Midbrain (tissue), 1 donor: Measurements from ENCODE around the gene BCO2.
"Not testable (repeated sequence)": the region's sequence is repeated elsewhere in the genome, so short reads cannot be mapped to it uniquely, and the experiment has no call there.

Experiments
- DNase-seq: peaks from one replicate; lab custom pipeline; 2025; lab: John Stamatoyannopoulos, UW

BCO2 gene, protein sequence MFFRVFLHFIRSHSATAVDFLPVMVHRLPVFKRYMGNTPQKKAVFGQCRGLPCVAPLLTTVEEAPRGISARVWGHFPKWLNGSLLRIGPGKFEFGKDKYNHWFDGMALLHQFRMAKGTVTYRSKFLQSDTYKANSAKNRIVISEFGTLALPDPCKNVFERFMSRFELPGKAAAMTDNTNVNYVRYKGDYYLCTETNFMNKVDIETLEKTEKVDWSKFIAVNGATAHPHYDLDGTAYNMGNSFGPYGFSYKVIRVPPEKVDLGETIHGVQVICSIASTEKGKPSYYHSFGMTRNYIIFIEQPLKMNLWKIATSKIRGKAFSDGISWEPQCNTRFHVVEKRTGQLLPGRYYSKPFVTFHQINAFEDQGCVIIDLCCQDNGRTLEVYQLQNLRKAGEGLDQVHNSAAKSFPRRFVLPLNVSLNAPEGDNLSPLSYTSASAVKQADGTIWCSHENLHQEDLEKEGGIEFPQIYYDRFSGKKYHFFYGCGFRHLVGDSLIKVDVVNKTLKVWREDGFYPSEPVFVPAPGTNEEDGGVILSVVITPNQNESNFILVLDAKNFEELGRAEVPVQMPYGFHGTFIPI

DNA sequence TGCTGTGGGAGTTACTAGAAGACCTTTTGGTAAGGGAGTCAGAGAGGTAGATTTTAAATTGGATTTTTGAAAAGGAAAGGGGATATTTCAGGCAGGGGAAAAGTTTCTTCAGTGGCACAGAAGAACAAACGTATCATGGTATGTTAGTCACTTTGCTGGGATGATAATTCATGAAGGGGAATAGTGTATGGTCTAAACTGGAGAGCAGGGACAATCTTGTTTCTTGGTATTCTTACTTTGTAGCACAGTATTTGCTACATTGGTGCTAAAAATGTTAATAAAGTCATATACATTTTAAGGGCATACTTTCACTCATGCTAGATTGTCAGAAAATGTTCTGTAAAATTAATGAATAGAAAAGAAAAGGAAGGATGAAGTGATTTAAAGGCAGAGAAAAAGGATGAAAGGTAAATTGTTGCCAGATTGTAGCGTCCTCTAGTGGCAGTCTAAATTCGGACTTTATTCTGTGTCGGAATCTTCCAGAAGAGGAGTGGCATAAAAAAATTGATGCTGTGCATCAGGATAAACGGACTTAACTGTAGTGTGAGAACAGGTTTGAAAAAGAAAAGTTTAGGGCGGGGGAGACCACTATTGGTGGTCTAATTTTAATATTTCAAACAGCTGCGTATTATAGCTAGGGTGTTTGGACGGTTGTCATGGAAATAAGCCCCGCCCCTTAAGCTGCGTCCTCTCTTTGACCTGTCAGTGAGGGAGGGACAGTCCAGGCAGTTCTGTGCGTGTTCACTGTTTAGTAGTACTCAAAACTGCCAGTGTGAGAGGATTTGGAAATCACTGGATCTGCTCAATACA lies at the start of gene BCO2:
BCO2 (plus strand) TSS at position 724 of the 810 bp plus-strand sequence. CDS start 90 bp downstream, outside the sequence.
- peak; percentile 85 for DNase-seq

DNA sequence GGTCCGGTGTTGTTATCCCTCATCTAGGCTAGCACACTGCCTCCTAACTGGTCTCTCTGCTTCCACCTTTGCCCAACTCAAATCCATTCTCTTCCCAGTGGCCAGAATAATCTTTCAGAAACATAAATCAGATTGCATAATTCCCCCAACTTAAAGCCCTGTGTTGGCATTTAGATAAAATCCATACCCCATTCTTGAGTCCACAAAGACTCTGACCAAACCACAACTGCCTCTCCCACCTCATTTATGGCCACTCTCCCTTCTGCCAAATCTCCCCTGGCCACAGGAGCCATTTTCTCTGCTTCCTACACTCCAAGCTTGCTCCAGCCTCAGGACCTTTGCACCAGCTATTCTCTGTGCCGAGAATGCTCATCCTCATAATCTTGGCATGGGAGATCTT lies 48.3 kb upstream of the BCO2 start:
- DNase-seq, result no peak

DNA sequence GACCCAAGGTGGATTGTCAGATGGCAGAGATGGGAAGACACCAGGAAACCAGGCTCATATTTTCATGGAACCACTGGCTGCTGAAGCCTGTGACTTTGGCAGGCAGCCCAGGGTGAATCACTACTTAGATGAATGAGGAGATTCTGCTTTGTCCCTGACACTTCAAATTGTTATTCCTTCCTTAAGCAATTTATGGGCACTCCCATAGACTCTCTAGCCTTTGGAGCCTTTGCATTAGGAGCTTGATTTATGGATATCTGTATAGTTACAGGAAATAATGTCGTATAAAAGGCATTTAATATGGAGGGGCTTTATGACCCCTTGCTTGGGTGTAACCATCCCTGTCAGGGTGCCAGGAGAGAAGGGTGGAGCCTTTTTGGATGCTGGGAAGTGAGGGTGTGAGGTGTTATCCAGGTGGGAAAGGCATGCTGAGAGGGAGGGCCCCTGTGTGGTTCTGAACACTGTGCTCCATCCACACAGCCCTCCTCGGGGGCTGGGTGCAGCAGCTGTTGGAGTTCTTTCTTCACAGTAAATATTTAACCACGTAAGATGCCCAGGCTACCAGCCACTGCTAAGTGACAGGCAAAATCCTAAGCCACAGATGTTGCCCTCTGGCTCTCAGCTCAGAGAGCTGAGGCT lies 46.7 kb upstream of the BCO2 start:
- no peak for DNase-seq

DNA sequence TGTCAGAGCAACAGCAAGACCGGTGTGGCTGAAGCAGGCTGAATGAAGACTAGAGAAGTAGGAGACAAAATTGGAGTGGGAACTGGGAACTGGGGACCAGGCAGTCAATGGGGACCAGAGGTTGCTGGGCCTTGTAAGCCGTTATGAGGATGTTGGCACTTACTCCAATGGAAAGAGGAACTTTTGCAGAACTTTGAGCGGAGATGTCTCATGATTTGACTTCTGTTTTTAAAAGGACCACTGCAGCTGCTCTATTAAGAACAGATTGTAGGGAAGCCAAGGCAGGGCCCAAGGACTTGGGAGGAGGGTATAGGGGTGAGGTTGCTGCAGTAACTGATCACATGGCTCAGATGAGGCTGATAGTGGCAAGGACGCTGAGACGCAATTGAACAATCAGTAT lies 45.7 kb upstream of the BCO2 start:
- DNase-seq, result peak; percentile 37

DNA sequence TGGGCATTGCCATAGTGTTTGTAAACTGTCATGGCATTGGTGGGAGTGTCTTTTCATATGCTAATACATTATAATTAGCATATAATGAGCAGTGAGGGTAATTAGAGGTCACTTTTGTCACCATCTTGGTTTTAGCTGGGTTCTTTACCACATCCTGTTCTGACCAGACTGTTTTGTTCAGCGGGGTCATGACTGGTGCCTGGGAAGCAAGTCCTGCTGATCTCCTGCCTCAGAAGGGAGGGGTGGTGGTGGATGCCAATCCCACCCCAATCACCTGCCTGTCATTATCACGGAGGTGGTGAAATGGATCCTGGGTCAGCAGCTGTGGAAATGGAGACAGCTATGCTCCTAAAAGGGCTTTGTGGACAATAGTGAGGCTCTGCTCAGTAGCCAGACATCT lies 42.6 kb upstream of the BCO2 start:
- DNase-seq, result no peak

DNA sequence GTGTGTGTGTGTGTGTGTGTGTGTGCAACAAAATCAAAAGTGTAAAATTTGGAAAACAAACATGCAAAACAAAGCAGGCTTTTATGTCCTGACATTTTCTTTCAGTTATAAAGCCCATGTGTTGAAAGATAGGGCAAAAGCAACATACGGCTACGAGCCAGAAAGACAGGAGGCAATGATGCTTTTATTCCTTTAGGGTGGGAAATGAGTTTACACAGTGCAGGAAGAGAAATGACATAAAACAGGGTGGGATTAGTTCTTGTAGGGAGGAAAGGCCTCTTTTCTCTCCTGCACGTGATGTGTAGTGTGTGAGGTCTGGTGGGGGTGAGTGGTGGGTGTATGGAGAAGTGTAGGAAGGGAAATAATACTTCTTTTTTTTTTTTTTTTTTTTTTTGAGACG lies 40.8 kb upstream of the BCO2 start:
- DNase-seq, result no peak

DNA sequence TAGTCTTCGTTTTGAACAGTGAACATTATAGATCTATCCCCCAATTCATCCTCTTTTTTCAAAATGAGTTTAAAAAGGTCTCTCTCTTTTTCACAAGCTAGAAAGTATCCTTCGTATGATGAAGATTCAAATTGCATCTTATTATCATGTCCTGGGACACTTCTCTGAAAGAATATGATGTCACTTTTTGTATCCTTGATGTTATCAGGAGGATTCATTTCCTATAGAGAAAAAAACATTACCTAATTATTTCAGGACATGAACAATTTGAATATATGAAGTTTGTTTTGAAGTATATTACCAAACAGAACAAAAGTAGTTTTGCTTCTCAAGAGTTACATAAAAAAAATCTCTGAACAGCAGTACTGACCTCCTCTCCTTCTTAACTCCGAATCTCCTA lies 31.7 kb upstream of the BCO2 start:
- no peak for DNase-seq

DNA sequence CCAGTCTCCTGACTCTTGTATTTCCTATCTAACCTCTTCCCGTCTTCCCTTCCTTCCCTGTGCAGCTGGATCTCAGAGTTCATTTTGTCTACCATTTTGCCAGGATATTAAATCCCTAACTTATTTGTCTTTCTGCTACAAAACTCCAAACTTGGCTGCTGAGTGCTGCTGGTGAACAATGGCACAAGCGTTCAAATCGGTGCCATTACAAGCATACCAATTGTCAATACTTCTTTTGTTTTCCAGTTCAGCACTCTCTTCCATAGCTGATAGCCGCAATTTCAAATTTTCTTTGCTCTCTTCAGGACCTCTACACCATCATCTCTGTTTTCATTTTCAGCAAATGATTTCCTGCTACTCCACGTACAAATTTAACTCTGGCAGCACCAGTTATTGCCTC lies 24.8 kb upstream of the BCO2 start:
- DNase-seq, result peak; percentile 44

DNA sequence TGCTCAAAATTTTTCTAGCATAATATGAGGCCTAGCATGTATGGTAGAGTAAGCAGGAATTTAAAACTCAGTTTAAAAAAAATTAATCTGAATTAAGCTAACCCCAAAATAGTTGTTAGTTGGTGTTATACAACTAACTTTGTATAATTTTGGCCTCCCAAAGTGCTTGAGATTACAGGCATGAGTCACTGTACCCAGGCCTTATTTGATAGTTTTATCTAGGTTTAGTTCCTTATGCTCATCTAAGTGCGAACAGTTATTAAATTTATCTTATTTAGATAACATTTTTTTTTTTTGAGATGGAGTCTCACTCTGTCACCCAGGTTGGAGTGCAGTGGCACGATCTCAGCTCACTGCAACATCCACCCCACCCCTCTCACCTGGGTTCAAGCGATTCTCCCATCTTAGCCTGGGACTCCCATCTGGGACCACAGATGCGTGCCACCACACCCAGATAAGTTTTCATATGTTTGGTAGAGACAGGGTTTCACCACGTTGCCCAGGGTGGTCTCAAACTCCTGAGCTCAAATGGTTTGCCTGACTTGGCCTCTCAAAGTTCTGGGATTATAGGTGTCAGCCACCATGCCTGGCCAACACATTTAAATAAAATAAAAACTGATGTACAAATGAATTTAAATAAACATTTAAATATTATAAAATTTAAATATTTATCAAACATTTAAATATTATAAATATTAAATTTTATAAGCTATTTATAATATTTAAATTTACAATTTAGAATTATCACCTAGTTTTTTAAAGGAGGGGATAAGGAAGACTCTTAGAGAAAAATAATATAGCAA lies 19.0 kb upstream of the BCO2 start:
- no peak for DNase-seq

DNA sequence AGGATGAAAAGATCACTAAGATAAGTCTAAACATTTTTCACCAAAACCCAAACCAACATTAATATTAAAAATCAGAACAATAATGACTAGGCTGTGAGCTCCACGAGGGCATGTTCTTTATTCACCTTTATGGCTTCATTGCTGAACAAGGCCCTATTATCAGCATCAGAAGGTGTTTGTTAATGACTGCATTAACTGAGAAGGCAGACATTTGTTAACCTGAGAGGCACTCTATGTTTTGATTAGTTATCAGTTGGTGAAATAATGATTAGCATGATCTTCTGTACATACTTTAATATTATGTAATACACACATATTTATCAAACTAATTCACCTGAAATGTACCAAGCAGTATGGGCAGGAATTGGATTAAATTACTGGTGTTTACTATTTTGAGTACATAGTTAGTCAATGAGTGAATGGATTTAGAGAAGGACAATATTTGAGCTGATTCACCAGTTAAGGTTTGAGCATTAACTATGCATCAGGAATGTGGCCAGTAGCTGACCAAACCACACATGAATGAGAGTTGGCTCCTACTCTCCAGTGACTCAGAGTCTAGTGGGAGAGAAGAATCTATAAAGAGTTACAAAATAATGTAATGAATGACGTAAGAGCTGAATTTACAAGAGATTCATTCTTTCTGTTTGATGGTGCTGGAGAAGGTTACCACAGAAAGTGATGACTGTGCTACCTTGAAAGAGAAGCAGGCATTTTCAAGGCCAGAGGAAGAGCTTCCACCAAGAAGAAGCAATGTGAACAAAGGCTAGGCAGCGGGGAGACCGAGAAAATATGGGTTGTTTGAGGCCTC lies 18.2 kb upstream of the BCO2 start:
- no peak for DNase-seq

DNA sequence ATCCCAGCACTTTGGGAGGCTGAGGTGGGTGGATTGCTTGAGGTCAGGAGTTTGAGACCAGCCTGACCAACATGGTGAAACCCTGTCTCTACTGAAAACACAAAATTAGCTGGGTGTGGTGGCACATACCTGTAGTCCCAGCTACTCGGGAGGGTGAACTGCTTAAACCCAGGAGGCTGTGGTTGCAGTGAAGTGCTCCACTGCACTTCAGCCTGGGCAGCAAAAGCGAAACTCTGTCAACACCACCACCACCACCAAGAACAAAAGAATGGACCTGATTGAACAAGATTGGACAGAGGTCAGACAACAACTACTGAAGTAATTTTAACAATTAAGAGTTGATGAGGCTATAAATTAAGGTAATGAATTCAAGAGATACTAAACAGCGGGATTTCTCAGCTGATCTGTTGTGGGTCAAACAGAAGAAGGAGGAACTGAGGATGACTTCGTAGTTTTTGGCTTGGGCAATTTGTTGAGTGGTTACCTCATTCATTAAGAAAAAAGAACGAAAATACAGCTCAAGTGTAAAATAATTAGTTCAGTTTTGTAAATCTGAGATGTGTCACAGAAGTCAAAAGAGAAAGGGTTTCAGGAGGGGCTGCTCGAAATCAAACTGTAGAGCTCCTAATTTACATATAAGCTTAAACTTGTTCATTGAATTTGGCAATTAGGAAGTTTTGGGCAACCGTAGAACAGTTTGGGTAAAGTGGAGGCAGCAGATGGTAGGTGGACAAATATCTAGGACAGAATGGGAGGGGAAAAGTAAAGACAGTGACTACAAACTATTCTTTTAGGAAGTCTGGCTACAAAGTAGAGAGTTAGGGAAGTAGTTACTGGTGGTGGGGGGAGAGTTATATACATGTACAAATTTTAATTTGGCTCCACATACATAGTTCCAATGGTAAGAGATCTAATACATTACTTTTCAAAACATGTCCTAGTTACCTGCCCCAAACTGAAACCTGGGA lies 15.9 kb upstream of the BCO2 start:
- no peak for DNase-seq

DNA sequence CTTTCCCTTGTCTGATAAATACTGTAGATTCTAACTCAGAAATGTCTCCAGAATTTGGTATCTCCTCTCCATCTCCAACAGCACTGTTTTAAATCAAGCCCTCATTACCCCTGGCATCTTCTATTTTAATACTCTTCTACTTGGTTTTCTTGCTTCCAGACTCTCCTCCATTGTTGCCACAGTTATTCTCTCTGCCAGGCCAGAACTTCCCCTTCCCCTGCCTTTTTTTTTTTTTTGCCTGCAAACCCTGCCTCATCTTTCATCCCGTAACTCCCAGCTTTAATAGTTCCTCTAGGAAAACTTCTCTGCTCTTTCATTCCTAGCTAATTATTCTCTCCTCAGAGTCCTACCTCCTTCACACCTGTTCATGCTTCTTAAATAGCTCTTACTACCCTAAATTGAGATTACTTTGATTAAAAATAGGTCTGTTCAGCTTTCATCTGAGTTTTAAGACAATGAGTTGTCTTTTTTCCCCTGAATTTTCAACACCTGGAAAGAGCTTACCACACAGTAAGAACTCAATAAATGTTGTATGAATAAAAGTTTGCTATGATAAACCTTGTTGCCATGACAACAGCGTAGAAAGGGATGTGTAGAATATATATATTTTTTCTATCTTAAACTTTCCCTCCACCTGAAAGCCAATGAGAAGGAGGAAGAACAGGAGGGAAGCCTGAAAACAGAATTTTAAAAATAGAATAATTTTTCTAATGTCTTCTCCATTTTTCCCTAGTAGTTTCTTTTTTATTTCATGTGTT lies 15.0 kb upstream of the BCO2 start:
- DNase-seq, result no peak

DNA sequence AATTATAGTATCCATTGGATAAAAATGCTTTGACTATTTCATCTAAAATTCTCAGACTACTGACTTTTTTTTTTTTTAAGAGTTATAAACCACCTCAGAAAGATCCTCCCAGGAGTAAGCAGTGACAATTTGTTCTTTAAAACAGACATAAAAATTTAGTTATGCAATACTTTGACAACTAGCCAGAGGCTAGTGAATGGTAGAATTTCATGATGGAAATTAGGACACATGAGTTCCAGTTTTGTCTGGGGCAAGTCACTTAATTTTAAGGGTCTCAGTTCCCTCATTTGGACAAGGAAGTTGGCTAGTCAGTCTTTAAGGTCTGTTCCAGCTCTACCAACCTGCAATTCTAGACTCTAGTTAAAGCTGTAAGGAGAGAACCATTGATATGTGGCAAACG lies 14.3 kb upstream of the BCO2 start:
- DNase-seq, result no peak

DNA sequence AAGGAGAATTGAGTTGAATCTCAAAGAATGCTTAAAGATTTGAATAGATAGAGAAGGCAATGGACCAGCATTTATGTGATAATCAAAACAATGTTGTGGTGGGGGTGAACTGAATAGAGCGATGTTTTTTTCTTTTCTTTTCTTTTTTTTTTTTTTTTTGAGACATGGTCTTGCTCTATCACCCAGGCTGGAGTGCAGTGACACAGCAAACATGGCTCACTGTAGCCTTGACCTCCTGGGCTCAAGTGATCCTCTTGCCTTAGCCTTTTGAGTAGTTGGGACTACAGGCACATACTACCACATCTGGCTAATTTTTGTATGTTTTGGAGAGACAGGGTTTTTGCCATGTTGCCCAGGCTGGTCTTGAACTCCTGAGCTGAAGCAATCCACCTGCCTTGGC lies 13.1 kb upstream of the BCO2 start:
- not testable (repeated sequence) for DNase-seq

DNA sequence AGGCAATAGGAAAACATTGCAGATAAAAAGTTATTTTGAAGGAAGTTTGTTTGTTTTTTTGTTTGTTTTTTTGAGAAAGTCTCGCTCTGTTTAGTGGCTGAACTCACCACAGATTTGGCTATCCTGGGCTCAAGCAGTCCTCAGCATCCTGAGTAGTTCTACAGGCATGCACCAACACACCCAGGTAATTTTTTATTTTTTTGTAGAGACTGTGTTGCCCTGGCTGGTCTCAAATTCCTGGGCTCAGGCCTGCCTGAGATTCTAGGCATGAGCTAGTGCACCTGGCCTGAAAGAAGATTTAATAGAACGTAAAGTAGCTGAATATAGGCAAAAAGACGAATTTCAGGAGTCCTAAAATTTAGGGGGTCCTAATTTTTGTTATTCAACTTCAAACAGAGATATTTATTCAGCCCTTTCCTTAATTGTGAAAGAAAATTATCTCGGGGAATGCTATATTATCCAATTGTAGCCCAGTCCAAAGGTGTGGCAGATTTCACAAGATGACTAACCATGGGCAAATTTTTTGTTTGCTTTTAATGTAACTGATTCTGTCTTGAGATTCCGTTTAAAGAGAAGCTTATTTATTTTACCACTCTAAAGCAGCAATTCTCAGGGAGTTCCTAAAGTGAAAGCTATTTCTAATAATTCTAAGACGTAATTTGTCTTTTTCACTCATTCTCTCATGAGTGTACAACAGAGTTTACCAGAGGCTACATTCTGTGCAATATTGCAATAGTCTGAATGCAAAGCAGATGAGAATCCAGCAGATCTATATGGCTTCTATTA lies 12.4 kb upstream of the BCO2 start:
- no peak for DNase-seq

DNA sequence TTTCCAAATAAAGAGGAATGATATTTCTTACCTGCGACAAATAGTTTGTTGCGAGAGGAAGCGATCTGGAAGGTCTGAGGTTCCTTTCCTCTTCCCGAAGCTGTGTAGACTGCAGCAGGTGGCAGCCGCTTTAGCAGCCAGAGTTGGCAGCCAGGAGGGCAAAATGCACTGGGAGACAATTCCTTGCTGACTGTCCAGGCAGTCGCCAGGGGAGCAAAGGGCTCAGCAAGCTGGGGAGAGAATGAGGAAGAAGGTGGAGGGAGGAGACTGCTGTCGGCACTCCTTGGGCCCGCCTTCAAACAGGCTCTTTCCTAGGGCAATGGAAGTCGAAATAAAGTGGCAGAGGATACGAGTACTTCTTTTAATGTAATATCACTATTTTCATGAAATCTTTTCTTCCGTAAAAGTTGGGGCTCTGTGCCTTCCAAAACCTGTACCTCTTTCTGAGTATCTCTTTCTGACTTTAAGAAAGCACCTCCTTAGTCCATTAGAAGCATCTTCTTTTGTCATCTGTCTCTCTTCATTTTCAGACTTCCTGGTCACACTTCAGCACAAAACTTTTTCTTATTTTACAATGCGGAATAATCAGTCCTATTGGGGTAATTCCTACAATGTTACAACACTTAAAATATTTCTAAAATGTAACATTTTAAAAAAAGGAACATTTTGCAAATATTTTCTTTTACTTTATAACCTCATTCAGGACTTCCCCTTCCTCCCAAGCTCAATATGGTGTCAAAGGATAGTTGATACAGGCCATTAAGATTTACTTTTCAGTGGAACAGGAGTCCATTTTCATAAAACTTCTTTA lies 11.2 kb upstream of the BCO2 start, which contains the start of gene IL18:
IL18 (minus strand) TSS at position 220 of the 811 bp plus-strand sequence. CDS start 9,041 bp downstream, outside the sequence.
- no peak for DNase-seq

DNA sequence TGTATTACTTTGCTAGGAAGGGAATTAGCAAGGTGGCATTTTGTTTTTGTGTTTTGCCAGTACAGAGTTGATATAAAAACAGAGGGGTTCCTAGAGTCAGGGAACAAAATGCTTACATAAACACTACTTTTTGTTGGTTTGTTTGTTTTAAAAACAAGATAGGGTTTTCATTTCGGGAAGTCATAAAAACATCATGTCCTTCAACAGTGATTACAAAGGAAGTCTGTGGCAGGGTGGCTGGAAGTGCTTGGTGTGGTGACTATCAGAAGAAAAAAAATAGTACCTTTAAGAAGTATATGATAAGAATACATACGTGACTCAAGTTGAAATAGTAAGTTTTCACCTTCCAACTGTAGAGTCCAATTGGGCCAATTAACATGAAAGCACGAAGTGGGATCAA lies 10.3 kb upstream of the BCO2 start:
- no peak for DNase-seq
